Hematopoietic multipotent progenitor cell treated with erythropoietin and hydrocortisone succinate and interleukin-3 and kit ligand, for 8 days (in vitro differentiated cells): ENCODE data around the gene NFAM1.

Source experiments
- DNase-seq: peaks from one replicate; pipeline ENCODE4 v3.0.0-alpha.2; 2015

Gene NFAM1

DNA sequence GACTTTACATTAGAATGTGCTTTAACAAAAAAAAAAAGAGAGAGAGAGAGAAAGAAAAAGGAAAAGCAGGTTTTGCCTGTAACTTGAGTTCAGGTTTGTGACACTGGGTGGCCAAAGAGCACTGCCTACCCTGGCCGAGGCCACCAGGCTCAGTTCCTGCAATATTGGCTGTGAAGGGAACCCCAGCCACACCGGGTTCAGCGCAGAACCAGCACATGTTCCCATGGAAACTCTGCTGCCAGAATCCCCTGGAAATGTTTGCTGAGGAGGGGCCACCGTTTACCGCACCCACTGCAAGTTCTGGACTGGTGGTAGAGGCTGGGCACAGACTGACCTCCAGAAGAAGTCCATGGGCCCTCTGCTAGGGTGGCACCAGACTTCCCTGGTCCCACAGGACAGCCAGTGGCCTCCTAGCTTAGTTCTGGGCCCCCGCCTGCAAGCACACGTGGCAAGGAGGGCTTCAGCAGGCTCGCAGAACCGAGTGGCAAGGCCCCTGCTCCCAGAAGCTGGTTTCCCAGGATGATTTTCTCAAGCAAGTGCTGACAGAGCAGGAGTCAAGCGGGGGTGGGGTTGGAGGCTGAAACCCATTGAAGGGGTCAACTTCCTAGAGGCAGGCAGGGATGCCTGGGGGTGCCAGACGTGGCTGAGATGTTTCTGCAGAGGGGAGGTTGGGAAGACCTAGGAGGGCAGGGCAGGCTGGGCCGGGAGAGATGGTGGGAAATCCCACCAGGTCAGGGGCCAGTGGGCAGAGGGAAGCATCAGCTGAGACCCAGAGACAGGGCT is 51.2 kb downstream of the NFAM1 start:
- DNase-seq = no peak

DNA sequence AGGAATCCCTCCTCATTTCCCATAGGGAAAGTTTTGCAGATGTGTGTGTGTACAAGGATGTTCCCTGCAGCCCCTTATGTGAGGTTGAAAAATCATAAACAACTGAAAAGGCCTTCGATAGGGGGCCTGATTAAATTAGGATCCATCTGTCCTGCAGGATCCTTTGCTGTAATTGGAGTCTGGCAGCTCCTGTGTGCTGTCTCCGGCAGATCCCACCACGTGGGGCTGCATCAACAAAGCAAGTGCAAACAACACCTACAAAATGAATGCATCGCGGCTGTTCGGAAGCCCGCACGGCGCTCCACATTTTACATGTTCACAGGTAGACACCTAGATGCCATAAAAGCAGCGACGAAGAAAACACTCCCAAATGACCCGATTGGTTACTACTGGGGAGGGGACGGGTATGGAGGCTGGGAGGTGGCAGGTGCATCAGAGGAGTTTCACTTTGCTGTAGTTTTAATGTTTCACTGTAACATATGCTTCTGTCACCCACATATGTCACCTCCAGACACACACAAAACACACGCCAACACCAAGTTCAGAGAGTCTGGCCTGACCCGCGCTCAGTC is 52.2 kb downstream of the NFAM1 start:
- no peak for DNase-seq

DNA sequence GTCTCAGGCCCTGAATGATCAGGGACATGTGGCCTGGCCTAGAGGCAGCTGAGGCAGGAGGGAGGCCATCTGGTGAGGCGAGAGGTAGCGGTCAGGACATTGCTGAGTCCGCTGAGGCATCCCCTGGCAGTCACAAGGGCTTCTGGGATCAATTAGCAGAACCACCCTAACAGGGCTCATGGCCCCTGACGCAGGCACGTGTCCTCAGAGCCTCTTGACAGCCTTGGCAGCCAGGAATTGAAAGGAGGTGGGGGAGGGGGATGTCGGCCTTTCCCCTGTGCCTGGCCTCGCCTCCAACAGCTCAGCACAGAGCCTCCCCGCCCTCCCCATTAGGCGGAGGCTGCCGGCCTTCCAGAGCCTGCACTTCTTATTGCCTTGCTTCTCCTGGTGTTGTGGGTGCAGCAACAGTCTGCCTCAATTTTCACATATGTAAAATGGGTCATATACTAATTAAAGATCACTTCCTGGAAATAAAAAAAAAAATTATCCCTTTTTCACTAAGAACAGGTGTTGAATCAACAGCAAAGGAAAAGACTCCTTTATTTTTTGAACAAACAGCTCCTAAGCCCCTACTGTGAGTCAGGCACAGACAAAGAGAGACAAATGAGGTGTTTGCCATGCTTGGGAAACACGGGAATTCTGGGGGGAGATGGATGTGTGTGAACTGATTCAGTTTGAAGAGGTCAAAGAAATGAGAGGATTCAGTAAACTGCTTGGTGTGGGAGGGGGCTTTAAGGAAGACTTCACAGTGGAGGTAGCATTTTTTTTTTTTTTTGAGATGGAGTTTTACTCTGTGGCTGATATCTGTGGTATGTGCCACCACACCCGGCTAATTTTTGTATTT is 55.3 kb downstream of the NFAM1 start:
- DNase-seq = peak; percentile 27

DNA sequence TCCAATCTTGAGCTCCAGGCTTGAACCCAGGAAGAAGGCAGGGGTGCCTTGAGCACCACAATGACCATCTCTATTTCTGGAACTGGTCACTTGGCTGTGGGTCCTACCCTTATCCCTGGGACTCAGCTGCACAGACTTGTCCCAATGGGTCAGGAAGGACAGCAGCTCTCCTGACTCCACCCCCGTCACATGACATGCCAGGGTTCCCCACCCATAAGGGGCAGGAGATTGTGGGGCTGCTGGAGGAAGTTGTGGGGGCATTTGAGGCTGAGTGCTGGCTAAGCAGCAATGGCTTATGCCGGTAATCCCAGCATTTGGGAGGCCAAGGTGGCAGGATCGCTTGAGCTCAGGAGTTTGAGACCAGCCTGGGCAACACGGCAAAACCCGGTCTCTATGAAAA is 56.2 kb downstream of the NFAM1 start:
- peak; percentile 26 for DNase-seq

DNA sequence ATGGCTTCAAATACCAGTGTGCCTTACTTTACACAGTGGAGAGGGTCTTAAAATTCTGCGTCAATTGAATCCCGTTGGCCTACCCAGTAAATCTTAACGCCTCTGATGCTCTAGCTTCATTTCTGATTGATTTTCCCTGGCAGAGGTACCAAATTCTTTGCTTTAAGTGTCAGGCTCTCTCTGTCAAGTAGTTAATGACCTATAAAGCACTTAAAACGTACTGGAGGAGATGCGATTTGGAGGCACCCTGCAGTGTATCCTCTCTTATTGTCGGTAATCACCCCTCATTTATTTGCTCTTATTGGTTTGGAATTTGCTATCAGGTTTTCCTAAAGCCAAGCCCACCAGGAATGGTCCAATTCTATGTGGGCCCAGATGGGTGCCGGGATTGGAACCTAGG is 59.2 kb downstream of the NFAM1 start:
- no peak for DNase-seq

DNA sequence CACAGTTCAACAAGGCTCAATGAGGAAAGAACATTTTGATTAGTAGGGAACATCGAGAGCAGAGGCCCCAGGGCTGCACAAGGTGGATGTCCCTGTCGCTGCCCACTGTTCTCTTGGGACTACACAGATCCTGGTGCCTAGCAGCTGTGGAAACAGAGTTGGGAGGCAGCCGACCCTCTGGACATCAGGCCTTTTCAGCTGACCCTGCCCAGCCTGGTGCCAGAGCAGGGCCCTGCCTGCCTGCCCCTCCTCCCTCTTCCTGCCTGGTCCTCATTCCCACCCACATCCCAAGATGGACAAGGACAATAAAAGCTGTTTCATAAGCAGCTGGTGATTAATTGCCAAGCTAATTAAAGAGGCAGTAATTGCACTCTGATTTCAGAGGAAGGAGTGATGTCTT is 60.7 kb downstream of the NFAM1 start:
- no peak for DNase-seq

DNA sequence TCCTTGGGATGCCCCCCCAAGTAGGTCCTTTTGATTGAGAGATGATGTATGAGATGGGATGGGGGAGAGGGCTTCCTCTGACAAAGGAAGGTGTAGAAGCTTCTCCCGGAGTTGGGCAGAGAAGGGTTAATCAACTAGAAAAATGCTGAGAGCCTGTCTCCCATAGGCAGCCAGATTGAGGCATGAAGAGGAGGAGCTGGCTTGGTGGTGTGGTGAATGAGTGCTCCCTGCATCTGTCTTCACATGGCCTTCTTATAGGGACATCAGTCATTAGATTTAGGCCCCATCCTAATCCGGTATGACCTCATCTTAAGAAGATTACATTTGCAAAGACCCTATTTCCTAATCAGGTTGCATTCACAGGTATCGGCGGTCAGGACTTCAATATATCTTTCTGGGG is 61.1 kb downstream of the NFAM1 start:
- DNase-seq = no peak

DNA sequence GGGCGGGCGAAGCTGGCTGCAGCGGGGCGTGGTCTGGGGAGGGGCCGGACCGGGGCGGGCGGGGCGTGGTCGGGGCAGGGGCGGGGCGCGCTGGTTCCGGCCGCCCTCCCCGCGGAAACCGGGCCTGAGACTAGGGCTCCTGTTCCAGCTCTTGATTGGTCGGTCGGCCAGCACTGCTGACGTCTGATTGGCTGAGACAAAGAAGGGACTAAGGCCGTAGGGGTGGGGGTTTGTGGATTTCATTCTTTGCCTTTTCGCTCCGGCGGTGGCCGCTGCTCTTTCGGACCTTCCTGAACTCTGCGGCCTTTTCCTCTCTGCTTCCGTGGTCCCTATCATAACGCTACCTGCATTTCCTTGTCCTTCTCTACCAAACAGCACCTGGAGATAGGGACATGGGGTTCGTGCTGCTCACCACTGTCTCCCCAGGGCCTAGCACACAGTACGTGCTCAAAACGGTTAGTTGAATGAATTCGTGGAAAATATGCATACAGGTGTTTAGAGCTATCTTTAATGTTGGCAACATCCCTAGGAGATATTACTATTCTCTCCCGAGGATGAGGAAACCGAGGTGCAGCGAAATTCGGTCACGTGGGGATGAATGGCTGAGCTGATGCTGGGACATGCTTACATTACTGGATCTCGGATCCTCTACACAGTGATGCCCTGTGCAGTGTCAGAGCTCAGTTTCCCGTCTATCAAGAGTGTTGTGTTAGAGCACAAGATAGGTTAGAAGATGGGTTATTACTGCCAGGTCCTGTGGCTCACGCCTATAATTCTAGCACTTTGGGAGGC is 62.8 kb downstream of the NFAM1 start:
- DNase-seq = peak; percentile 92

DNA sequence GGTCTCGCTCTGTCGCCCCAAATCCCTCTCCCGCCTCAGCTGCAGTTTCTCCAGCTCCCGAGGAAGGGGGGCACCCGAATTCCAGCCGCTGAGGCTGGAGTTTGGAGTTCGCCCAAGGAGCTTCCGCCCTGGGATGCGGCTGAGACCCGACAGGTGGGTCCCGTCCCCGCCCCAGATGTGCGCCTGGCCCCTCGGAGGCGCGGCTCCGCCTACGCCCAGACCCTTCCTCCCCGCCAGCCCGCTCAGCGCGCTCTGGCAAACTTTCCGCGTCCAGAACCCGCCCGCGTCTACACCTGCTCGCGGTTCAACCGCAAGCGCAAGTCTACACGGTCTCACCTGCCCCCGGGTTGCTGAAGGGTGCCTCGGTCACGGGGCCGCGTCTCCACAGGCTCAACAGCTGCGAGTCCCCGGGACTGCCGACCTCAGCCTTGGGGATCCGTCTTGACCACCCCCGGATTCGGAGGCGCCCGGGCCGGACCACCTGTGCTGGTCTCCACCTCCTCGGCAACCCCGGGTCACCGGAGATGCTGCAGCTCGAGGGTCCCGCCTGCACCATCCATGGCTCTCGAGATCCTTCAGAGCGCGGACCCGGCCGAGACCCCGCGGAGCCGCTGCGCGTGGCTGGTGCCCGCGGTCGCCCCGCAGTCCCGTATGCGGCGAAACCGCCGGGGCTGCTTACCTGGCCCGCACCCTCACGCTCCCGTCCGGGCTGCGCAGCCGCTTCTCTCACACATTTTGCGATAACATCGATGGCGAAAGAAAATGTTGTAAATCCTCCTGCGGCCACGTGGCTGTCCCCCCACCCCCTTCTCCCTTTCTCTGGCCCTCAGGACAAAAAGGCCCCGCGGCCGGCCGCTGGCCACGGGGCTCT is 63.6 kb downstream of the NFAM1 start:
- DNase-seq = no peak

DNA sequence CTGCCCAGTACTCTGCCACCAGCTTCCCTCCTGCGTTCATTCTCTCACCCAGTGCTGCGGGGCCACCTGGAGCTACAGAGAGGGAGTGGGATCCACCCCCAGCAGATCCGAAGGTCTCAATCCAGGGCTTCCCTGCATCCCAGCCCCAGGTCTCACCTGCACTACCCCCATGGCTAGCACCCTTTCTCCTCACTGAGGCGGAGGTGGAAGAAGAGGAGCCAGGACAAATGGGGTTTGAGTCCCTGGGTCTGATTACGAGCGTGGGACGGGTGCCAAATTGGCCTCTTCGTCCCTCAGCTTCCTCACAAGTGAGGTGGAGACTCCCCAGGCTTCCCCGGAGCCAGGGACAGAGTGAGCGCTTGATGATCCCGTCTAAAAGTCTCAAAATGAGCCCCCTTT is 64.2 kb downstream of the NFAM1 start:
- DNase-seq = no peak

DNA sequence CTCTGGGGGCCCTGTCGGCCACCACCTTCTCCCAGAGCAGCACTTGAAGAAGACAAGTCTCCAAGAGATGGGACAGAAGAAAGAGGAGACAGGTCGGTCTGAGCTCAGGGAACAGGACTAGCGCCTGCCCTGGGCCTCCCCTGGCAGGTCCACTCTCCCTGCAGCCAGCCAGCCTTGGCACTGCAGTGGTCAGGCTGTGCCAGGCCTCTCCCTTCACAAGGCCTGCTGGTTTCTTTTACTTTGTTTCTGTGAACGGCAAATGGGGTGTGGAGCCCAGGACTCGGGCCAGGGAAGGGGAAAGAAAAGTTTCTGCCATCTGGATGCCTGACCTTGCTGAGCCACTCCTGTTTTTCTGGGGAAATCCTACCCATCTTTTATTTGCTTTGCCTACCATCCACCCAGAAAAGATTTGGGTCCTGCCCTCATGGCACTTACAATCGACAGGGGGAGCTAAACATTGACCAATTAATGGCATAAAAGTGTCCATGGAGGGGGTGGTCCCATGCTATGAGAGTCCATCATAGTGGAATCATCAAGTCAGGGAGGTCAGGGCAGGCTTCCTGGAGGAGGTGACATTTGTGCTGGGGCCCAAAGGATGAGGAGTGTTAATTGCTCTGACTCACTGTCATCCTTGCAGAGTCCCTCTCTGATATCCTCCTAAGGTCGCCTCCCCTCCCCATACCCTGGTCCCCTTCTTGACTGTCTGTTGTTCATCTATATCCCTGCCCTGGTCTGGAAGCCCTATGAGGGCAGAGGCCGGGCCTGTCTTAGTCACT is 65.2 kb downstream of the NFAM1 start:
- DNase-seq = no peak

DNA sequence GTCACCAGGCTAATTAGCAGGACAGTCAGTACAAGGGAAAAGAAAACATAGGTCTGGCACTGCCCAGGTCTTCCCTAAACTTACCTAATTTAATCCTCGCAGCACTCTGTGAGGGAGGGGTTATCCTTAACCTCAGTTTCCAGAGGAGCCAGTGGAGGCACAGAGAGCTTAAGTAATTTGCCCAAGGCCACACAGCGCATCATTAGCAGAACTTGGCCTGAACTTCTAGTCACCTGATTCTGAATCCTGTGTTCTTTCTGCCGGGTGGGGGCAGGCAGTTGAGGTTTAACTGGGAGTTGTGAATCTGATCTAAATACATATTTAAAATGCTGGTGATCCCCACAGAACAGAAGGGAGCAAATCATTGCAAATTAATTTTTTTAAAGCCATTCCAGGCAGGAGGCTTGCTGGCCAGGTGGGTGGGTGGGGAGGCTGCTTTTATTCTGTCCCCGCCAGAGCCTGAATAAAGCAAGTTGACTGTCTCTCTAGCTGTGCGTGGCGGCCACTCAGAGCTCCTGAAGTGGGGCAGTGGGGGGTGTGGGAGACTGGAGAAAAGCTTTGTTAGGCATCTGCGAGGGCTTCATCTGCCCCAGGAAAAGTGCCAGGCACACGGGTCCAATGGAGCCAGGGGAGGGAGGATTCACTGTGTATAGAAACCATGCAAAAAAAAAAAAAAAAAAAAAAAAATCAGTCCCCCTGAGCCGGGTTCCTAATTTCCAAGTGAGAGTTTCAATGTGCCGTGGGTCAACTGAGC is 66.1 kb downstream of the NFAM1 start:
- no peak for DNase-seq

DNA sequence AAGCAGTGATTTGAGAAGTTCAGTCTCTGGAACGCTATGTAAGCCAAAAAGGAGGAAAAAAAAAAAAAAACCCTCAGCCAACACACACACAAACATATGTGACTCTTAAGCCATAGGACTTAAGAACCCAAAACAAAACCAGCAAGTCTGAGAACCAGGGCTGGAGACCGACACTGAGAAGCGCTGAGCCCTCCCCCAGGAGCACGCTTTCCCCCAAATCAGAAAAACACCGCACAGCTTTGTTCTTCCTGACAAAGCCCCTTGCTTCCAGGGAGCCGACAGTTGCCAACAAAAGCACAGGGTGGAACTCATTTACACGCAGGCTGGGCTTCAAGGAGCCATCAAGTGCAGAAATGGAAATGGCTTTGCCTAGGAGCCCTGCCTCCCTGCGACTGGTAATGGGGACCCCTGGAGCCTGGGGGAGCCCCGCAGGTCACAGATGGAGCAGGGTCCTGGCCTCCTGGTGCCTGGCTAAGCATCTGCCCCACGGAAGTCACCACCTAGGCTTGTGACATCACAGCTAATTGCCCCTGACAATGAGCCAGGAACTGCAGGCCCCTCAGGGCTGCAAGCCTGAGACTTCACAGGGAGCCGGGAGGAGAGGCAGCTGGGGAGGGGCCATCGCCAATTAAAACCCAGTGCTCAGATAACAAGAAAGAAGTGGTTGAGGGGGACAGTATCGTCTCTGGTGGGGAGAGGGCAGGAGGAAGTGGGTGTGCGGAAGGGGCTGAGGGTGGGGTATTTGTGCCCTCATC is 66.9 kb downstream of the NFAM1 start:
- no peak for DNase-seq

DNA sequence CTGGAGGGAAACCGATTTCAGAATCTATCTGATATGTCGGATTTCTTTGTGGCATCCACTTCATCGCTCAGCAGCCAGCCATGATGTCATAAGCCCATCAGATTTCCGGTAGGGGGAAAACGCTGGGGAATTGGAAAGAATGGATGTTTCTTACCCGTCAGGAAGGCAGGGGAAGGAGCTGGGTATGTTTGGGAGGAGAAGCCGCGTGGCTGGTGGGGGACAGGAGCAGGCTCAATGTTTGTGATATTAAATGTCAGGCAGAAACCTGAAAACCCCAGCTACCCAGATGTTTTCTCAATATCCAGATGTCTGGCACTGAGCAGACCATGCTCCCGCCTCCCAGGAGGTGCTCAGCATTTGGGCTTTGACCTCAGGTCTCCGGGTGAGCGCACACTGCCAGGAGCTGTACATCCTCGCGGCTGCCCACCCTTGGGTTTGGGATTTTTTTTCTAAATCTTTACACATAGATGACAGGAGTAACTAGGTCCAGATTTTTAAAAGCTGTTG is 67.5 kb downstream of the NFAM1 start:
- no peak for DNase-seq

DNA sequence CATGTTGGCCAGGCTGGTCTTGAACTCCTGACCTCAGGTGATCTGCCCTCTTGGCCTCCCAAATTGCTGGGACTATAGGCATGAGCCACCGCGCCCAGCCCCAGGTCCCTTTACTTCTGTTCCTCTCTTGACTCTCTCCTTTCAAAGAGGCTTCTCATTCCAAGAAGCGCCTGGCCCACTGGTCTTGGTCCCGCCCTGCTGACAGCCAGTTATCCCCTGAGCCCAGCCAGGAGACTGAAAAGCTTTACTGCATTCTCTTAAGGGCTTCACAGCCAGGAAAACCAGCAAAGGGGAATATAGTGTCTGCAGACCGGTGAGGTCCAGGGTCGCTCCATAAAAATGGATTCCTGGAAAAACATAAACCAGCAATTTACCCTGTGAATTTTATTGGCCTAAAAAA is 68.3 kb downstream of the NFAM1 start:
- DNase-seq = no peak

DNA sequence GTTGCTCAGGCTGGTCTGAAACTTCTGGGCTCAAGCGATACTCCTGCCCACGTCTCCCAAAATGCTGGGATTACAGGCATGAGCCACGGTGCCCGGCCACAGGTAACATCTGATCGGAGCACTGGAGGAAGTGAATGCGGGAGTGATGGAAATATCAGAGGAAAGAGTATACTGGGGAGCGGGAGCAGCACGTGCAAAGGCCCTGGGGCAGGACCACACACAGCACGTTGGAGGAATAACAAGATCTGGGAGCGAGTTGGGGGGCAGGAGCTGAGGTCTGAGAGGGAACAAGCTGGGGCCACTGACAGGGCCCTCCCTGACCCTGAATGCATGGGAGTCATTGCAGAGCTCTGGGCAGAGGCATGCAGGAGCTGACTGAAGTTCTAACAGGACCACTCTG is 70.7 kb downstream of the NFAM1 start:
- no peak for DNase-seq

DNA sequence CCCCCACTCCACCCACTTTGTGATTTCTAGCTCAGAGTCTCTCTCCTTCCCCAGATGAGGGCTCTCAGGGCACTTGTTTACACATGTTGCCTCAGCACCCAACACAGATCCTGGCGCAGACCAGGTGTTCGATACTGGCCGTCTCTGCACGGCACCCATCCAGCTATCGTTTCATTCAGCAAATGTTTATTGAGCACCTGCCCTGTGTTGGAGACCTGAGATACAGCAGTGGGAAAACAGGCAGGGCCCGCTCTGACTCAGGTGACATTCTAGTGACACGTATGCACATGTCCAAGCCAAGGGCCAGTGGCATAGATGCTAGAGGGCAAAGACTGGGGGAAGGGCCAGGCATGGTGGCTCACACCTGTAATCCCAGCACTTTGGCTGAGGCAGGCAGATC is 71.9 kb downstream of the NFAM1 start:
- DNase-seq = no peak

DNA sequence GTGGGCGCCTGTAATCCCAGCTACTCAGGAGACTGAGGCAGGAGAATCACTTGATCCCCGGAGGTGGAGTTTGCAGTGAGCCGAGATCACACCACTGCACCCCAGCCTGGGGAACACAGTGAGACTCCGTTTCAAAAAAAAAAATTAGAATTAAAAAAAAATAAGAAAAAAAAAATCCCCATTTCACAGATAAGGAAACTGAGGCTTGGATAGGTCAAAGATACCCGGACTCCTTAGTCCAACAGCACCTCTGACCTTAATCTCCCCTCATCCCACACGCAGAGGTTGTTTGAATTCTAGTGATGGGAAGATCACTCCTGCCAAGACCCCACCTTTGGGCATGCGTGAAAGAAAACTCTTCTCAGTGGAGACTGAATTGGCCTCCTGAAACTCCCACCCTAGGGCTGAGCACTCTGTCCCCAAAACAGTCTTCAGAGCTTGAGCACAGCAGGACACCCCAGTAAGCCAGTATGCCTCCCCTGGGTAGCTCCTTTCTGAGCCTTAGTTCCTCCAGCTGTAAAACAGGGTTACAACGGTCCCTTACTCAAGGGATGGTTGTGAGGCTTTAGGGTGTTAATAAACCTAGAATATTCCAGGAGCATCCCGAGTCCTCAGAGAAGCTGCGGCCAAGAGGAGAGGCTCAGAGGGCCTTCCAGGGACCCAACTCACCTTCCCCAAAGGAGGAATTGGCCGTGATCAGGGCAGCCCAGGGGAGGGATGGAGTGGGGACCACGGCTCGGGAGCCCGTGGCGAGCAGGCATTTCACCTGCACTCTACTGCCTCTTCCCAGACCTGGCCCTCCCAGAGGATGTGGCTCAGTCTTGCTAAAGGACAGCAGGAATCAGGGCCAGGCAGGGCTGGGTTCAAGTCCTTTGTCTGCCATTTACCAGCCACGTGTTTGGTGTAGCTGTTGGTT is 73.3 kb downstream of the NFAM1 start:
- DNase-seq = no peak
